ENCODE data around the gene NRL. TPM values are rescaled to one million over a fixed set of nuclear protein-coding genes. Genes with fewer than 3 reads are reported as not detected.

The NRL gene
- total RNA-seq, 4 donors from 2014 or later, result 1.1 to 2.9 (median 1.6) TPM; not detected in 1

DNA sequence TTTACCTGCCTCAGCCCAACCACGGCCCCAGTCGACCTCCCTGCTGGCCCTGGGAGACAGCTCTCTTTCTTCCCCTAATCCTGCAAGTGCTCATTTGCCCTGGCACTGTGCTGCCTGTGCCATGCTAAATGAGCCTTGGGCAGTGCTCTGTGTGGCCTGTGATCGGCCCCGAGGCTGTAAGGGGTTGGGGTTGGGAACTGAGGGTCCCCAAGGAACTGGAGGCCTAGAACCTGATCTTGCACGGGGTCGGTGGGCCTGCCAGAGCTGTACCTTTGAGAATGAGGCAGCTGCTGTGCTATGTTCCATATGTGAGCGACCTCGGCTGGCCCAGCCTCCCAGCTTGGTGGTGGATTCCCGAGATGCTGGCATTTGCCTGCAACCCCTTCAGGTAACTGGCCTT is 35.3 kb upstream of the NRL start:
- H3K27ac ChIP-seq, result no peak overlapping the region
- peaks cover 12 to 24% (median 20%) of the 10 kb centered on the region in 4 donors for H3K4me1 ChIP-seq
- H3K4me3 ChIP-seq, result no peak overlapping the region
- peaks cover 0 to 34% (median 14%) of the 10 kb centered on the region in 4 donors for H3K36me3 ChIP-seq
- H3K27me3 ChIP-seq, result no peaks in the 10 kb centered on the region
- WGBS, 2 donors (ENCODE audit: low coverage in 1 of 2), result 80 to 91% methylated on average over 1 to 9 of the region's 9 CpGs
- intact Hi-C loops (cut with DNase I; ENCODE audit: low total_unique reads), result loop anchor here (10.0 kb wide), 1 partner anchor 45 kb away; no protein-coding TSS in a partner anchor
- no peak for TF ChIP-seq POLR2A (IDR thresholded peaks at IDR 0.05)
- TF ChIP-seq, protein P1, sequence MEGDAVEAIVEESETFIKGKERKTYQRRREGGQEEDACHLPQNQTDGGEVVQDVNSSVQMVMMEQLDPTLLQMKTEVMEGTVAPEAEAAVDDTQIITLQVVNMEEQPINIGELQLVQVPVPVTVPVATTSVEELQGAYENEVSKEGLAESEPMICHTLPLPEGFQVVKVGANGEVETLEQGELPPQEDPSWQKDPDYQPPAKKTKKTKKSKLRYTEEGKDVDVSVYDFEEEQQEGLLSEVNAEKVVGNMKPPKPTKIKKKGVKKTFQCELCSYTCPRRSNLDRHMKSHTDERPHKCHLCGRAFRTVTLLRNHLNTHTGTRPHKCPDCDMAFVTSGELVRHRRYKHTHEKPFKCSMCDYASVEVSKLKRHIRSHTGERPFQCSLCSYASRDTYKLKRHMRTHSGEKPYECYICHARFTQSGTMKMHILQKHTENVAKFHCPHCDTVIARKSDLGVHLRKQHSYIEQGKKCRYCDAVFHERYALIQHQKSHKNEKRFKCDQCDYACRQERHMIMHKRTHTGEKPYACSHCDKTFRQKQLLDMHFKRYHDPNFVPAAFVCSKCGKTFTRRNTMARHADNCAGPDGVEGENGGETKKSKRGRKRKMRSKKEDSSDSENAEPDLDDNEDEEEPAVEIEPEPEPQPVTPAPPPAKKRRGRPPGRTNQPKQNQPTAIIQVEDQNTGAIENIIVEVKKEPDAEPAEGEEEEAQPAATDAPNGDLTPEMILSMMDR (IDR thresholded peaks at IDR 0.05), result no peak
- no peak for TF ChIP-seq POLR2AphosphoS5 (IDR thresholded peaks at IDR 0.05)
- TF ChIP-seq EP300 (IDR thresholded peaks at IDR 0.05; ENCODE audit: low read depth), result no peak
- in situ Hi-C loops (cut with MboI; ENCODE audit: low pct_ligation_motif_present in 1 of 4, low pct_unique_long_range_greater_than_20kb in 1 of 4, low sequenced_read_pairs in 3 of 4), result no loop called here
- no peak for DNase-seq
- H3K9me3 ChIP-seq, result no peaks in the 10 kb centered on the region

DNA sequence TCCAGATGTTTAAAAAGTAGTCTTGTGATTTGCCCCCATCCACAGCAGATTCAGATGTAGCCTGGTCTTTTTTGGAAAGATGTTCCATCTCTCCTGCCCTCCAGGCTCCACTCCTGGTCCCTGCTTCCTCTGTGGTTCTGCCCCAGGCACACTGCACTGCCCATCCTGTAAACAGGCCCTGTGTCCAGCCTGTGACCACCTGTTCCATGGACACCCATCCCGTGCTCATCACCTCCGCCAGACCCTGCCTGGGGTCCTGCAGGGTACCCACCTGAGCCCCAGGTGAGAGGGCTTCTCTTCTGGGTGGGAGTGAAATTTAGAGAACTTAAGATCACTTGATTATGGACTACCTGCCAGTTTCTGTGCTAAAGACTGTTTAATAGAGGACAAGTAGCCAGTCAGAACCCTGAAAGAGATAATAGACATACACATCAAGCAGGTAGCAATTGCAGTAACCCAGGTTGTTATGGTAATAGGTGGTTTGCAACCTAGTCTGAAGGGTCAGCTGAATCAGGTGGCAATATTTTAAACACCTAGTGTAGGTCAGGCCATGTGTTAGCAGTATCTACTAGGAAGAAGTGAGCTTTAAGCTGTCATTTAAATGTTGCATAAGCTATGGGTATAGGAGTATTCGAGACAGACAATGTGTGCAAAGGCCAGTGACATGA is 34.7 kb upstream of the NRL start:
- intact Hi-C loops (cut with DNase I; ENCODE audit: low total_unique reads), result no loop called here

GRCh38 chr14:24147761-24148428 is 33.1 kb upstream of the NRL start:
- 8% methylated on average over 21 of the region's 29 CpGs; no CpG with 5 or more reads in 1 of the 2 donors for WGBS, 2 donors (ENCODE audit: low coverage in 1 of 2)
- Histone ChIP-seq H3K9me3 (no peaks in the 10 kb centered on the region), H3K36me3 (peaks cover 0 to 27% (median 6%) of the 10 kb centered on the region in 4 donors), H3K27ac (peak overlapping the region; percentile 94 to 99 (median 97)), H3K4me3 (peak overlapping the region; percentile 73 to 98 (median 86)), H3K4me1 (peaks cover 12 to 44% (median 23%) of the 10 kb centered on the region in 4 donors), H3K27me3 (no peaks in the 10 kb centered on the region)
- no peak for DNase-seq
- no peak for TF ChIP-seq EP300 (IDR thresholded peaks at IDR 0.05; ENCODE audit: low read depth)
- no peak for TF ChIP-seq POLR2A (IDR thresholded peaks at IDR 0.05)
- intact Hi-C loops (cut with DNase I; ENCODE audit: low total_unique reads), result no loop called here
- in situ Hi-C loops (cut with MboI; ENCODE audit: low pct_ligation_motif_present in 1 of 4, low pct_unique_long_range_greater_than_20kb in 1 of 4, low sequenced_read_pairs in 3 of 4), result no loop called here

More for the DNA sequence above, 34.7 kb upstream of the NRL start:
- Histone ChIP-seq H3K4me3 (no peak overlapping the region), H3K4me1 (peaks cover 12 to 30% (median 21%) of the 10 kb centered on the region in 4 donors), H3K36me3 (peaks cover 0 to 28% (median 10%) of the 10 kb centered on the region in 4 donors), H3K27ac (no peak overlapping the region), H3K9me3 (no peaks in the 10 kb centered on the region), H3K27me3 (no peaks in the 10 kb centered on the region)
- TF ChIP-seq POLR2AphosphoS5 (IDR thresholded peaks at IDR 0.05) (no peak), EP300 (IDR thresholded peaks at IDR 0.05; ENCODE audit: low read depth) (no peak), POLR2A (IDR thresholded peaks at IDR 0.05) (no peak)
- TF ChIP-seq, protein P1 (IDR thresholded peaks at IDR 0.05), result no peak
- in situ Hi-C loops (cut with MboI; ENCODE audit: low pct_ligation_motif_present in 1 of 4, low pct_unique_long_range_greater_than_20kb in 1 of 4, low sequenced_read_pairs in 3 of 4), result no loop called here
- DNase-seq, result no peak
- WGBS, 2 donors (ENCODE audit: low coverage in 1 of 2), result 87% methylated on average over 3 of the region's 3 CpGs; no CpG with 5 or more reads in 1 of the 2 donors

- TF ChIP-seq EP300 (IDR thresholded peaks at IDR 0.05; ENCODE audit: low read depth) (no peak), POLR2A (IDR thresholded peaks at IDR 0.05) (peak; percentile 61), POLR2AphosphoS5 (IDR thresholded peaks at IDR 0.05) (peak; percentile 57 to 85 (median 77))
- TF ChIP-seq, protein P1 (IDR thresholded peaks at IDR 0.05), result no peak
- intact Hi-C loops (cut with DNase I; ENCODE audit: low total_unique reads), result no loop called here
- H3K27ac ChIP-seq, result peak within 1 kb of the TSS; percentile 94 to 99 (median 97)
- WGBS, 2 donors (ENCODE audit: low coverage in 1 of 2), result 0% methylated on average over 31 of the region's 57 CpGs; no CpG with 5 or more reads in 1 of the 2 donors
- no peaks in the 10 kb centered on the region for H3K9me3 ChIP-seq
- H3K4me3 ChIP-seq, result peak within 1 kb of the TSS; percentile 73 to 98 (median 86)
- in situ Hi-C loops (cut with MboI; ENCODE audit: low pct_ligation_motif_present in 1 of 4, low pct_unique_long_range_greater_than_20kb in 1 of 4, low sequenced_read_pairs in 3 of 4), result no loop called here
- peak; percentile 99 for DNase-seq
- H3K4me1 ChIP-seq, result peaks cover 14 to 51% (median 30%) of the 10 kb centered on the region in 4 donors
- peaks cover 0 to 22% (median 4%) of the 10 kb centered on the region in 4 donors for H3K36me3 ChIP-seq
- H3K27me3 ChIP-seq, result no peaks in the 10 kb centered on the region
These were observed 32.4 kb upstream of the NRL start, which contains the start of gene RNF31 for GRCh38 chr14:24146978-24147760. Gene RNF31, plus strand, starts transcription at chr14:24147498. Its CDS starts 201 bp downstream, at chr14:24147699.

All from transverse colon (tissue), 4 donors.